Smooth muscle cell (in vitro differentiated cells): ENCODE measurements around the gene CORO2A. TPM values are rescaled to one million over a fixed set of nuclear protein-coding genes. Genes with fewer than 3 reads are reported as not detected.

ENCODE experiments used
- DNase-seq: peaks from one replicate; lab custom pipeline; 2025; ENCODE audit not compliant: unreplicated experiment; lab: John Stamatoyannopoulos, UW
- H2AFZ ChIP-seq: fragments of 200-600 bp; sonication (generic); 2 replicates; pipeline ENCODE4 v1.6.0; 2016; ENCODE audit warnings: antibody characterized with exemption, low read depth, mild to moderate bottlenecking
- H3F3A ChIP-seq: fragments of 200-600 bp; sonication (generic); 2 replicates; pipeline ENCODE4 v1.6.0; 2017; ENCODE audit warnings: antibody characterized with exemption, low read depth
- H3K27ac ChIP-seq: fragments of 200-600 bp; sonication (generic); 2 replicates; pipeline ENCODE4 v1.5.1; 2016; ENCODE audit warnings: low read depth, mild to moderate bottlenecking
- H3K27me3 ChIP-seq: fragments of 200-600 bp; sonication (generic); 2 replicates; pipeline ENCODE4 v1.6.1; 2016; ENCODE audit warnings: low read depth, mild to moderate bottlenecking
- H3K36me3 ChIP-seq: fragments of 200-600 bp; sonication (generic); 2 replicates; pipeline ENCODE4 v1.5.1; 2016; ENCODE audit warnings: low read depth
- H3K4me1 ChIP-seq: fragments of 200-600 bp; sonication (generic); 2 replicates; pipeline ENCODE4 v1.5.1; 2016; ENCODE audit warnings: low read depth
- H3K4me2 ChIP-seq: fragments of 200-600 bp; sonication (generic); 2 replicates; pipeline ENCODE4 v1.6.0; 2016; ENCODE audit warnings: mild to moderate bottlenecking
- H3K4me3 ChIP-seq: fragments of 200-600 bp; sonication (generic); 2 replicates; pipeline ENCODE4 v1.5.1; 2016; ENCODE audit warnings: mild to moderate bottlenecking
- H3K79me2 ChIP-seq: fragments of 200-600 bp; sonication (generic); 2 replicates; pipeline ENCODE4 v1.6.0; 2016; ENCODE audit warnings: low read depth, mild to moderate bottlenecking
- H3K9ac ChIP-seq: fragments of 200-600 bp; sonication (generic); 2 replicates; pipeline ENCODE4 v1.6.0; 2016; ENCODE audit warnings: low read depth
- H3K9me3 ChIP-seq: fragments of 200-600 bp; sonication (generic); replicated peaks from 2 replicates; pipeline ENCODE4 v1.5.1; 2016; ENCODE audit warnings: low read depth
- H4K20me1 ChIP-seq: fragments of 200-600 bp; sonication (generic); 2 replicates; pipeline ENCODE4 v1.6.0; 2016; ENCODE audit warnings: low read depth
- CTCF ChIP-seq: fragments of 200-600 bp; sonication (generic); IDR thresholded peaks from 2 replicates; pipeline ENCODE4 v1.5.1; 2017; ENCODE audit warnings: borderline replicate concordance, mild to moderate bottlenecking, antibody characterized with exemption; ENCODE audit not compliant: insufficient read depth, poor library complexity, severe bottlenecking
- WGBS: methylation state at CpG from one replicate; pipeline ENCODE4 v1.1.7; 2016; ENCODE audit warnings: low lambda C conversion rate; 5-methylcytosine and 5-hydroxymethylcytosine counted together
- polyA plus RNA-seq: library from polyadenylated mRNA; unstranded; fragments of >200 nt; fragmentation: Nextera tagmentation; extraction: Ambion mirVana; gene quantifications from 2 replicates; pipeline ENCODE4 v1.2.1, GENCODE V29; 2016
- total RNA-seq: library from RNA; depleted of rRNA; stranded (reverse); fragments of >200 nt; gene quantifications from 2 replicates; pipeline ENCODE4 v1.2.3, GENCODE V29; 2014

The CORO2A gene
- total and polyA plus RNA-seq, 2 experiments from 2014 or later: 4.7 to 5.8 TPM

GRCh38 chr9:98231770-98232478 is 39.5 kb upstream of the CORO2A start:
- no peaks in the 10 kb centered on the region for H3K27me3 ChIP-seq
- WGBS: 76% methylated on average over 6 of the region's 6 CpGs
- no peak overlapping the region for H3K4me2 ChIP-seq
- H3K9ac ChIP-seq: no peak overlapping the region
- H3F3A ChIP-seq: no peaks in the 10 kb centered on the region
- H3K9me3 ChIP-seq: no peaks in the 10 kb centered on the region
- no peak for DNase-seq
- no peaks in the 10 kb centered on the region for H4K20me1 ChIP-seq
- no peaks in the 10 kb centered on the region for H3K79me2 ChIP-seq
- H3K4me3 ChIP-seq: no peak overlapping the region
- H3K27ac ChIP-seq: no peak overlapping the region
- H3K4me1 ChIP-seq: no peaks in the 10 kb centered on the region
- TF ChIP-seq CTCF: no peak
- no peak overlapping the region for H2AFZ ChIP-seq
- H3K36me3 ChIP-seq: no peaks in the 10 kb centered on the region

- WGBS: 93% methylated on average over 6 of the region's 6 CpGs
- no peak for TF ChIP-seq CTCF
- DNase-seq: no peak
- H3K36me3 ChIP-seq: no peaks in the 10 kb centered on the region
- H3K4me1 ChIP-seq: no peaks in the 10 kb centered on the region
- no peak overlapping the region for H3K4me2 ChIP-seq
- no peak overlapping the region for H3K27ac ChIP-seq
- no peaks in the 10 kb centered on the region for H3K9me3 ChIP-seq
- no peaks in the 10 kb centered on the region for H3K27me3 ChIP-seq
- no peaks in the 10 kb centered on the region for H3F3A ChIP-seq
- H3K79me2 ChIP-seq: no peaks in the 10 kb centered on the region
- no peaks in the 10 kb centered on the region for H4K20me1 ChIP-seq
- H3K9ac ChIP-seq: no peak overlapping the region
- H2AFZ ChIP-seq: no peak overlapping the region
- H3K4me3 ChIP-seq: no peak overlapping the region
These were observed 38.4 kb upstream of the CORO2A start for GRCh38 chr9:98230789-98231188.

GRCh38 chr9:98230304-98230703 is 37.9 kb upstream of the CORO2A start:
- Histone ChIP-seq H3K4me1 (no peaks in the 10 kb centered on the region), H3K4me2 (no peak overlapping the region), H3K27me3 (no peaks in the 10 kb centered on the region), H3K9ac (no peak overlapping the region), H3K9me3 (no peaks in the 10 kb centered on the region), H3K79me2 (no peaks in the 10 kb centered on the region), H3K27ac (no peak overlapping the region), H4K20me1 (no peaks in the 10 kb centered on the region), H3K4me3 (no peak overlapping the region), H3K36me3 (no peaks in the 10 kb centered on the region), H3F3A (no peaks in the 10 kb centered on the region), H2AFZ (no peak overlapping the region)
- no peak for TF ChIP-seq CTCF
- WGBS: 85% methylated on average over 6 of the region's 6 CpGs
- DNase-seq: no peak

GRCh38 chr9:98229620-98230019 is 37.2 kb upstream of the CORO2A start:
- H3K27me3 ChIP-seq: no peaks in the 10 kb centered on the region
- 86% methylated on average over 3 of the region's 3 CpGs for WGBS
- H3K79me2 ChIP-seq: no peaks in the 10 kb centered on the region
- no peak overlapping the region for H2AFZ ChIP-seq
- no peaks in the 10 kb centered on the region for H4K20me1 ChIP-seq
- H3F3A ChIP-seq: no peaks in the 10 kb centered on the region
- H3K27ac ChIP-seq: no peak overlapping the region
- no peak overlapping the region for H3K4me2 ChIP-seq
- no peak overlapping the region for H3K4me3 ChIP-seq
- H3K9ac ChIP-seq: no peak overlapping the region
- no peak for DNase-seq
- no peak for TF ChIP-seq CTCF
- H3K4me1 ChIP-seq: no peaks in the 10 kb centered on the region
- no peaks in the 10 kb centered on the region for H3K9me3 ChIP-seq
- H3K36me3 ChIP-seq: no peaks in the 10 kb centered on the region
